ENCODE measurements around the gene PIP5KL1.

The PIP5KL1 gene

DNA sequence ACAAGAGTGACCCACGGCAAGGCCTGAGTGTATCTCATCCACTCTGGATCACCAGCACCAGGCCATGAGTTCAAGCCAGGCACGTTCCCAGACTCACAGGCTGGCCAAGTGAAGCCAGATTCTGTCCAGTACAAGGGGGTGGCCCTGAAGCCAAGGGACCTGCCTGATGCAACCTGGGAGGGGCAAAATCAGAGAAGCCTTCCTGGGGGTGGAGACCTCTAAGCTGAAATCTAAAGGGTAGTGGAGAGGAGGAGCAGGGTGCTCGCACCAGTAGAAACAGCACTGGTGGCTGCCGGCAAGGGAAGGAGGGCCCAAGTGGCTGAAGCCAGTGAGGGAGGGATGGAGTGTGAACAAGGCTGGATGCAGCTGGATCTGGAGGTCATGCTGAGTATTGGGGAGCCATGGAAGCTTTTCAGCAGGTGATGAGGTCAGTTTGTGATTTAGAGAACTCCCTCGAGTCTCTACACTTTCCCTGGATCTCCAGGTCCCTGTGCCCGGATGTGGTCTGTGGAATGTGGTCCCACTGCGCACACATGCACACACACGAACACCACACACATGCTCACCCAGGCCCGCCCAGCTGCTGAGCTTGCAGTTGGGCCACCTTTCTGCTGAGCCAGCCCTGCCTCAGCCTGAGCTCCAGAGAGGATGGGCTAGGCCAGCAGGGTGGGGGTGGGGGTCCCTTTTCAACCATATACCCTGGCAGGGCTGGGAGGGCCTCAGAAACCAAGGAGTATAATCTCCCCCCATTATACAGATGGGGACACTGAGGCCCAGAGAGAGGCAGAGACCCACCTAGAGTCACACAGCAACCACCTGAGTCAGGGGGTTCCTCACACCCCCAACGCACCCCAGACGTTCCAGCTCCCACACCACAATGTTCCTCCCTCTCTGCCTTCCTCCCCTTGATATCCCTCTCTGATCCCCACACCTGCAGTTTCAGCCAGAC, 1.6 kb downstream of the PIP5KL1 start:
- no peak for DNase-seq

DNA sequence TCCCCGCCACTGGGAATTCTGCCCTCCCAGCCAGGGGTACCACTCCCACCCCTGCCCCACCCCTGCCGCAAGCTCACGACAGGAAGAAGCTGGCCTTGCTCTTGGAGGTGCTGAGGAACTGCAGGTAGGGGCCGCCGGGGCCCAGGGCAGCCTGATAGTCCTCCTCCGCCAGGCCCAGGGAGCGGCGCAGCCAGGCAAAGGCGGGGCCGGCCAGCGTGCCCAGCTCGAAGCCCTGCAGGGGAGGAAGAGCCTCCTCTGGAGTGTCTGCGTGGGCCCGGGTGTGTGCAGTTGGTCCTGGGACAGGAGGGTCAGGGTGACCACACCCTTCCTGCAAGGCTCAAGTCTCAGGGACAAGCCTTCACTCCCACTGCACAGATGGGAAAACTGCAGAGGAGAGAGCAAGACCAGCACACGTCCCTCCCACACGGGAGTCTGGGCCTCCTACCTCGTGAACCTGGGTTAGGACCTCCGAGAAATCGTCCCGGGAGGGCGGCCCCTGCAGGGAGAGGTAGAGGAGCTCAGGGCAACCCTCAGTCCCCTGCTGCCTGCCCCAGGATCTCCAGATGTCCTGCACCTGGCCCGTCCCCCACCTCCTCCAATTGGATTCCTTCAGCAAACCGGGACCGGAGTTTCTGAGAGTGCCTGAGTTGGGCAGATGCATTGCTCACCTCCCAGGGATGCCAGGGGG, 2.4 kb downstream of the PIP5KL1 start:
- no peak for DNase-seq

DNA sequence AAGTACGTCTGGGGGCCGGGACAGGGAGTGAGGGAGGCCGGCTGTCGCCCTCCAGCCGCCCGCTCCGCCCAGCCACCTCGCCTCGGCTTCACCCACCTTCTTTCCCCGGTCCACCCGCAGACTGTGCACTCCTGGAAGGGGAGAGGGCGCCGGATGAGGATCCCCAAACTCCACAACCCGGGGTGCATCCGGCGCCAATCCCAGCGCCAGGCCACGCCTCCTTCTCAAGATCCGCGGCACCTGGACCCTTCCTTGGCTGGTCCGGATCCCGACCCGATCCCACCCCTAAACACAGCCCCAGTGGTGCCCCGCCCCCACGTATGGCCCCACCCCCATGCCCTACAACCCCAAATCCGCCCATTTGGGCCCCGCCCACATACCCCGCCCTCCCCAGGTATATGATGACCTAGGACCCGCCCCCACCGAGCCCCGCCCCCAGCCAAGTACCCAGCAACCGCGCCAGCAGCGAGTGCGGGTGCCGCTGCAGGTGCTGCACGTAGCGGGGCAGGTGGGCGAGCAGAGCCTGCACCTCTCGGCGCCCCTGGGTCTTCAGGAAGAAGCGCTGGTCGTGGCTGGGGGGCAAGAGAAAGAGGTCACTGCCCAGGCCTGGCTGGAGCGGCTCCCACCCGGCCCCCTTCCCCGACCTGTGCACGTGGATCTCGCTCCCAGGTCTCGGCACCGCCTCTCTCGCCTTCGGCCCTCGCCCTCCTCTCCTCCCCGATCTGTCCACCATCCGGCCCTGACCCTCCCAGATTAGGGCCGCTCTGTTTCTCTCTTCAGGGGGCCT, 3.2 kb downstream of the PIP5KL1 start:
- peak; percentile 82 for DNase-seq

DNA sequence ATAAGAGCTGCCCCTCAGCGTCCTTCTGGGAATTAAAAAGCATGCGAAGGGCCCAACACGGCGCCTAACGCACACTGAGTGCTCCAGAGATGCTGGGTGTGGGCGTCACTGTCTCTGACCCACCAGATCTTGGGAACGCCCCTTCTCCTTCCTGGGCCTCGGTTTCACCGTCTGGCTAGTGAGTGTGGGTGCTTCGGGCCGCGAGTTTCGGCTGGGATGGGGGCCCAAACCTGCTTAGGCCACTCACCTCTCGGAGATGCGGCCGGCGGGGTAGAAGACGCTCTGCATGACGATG, 3.7 kb downstream of the PIP5KL1 start:
- DNase-seq, result no peak

DNA sequence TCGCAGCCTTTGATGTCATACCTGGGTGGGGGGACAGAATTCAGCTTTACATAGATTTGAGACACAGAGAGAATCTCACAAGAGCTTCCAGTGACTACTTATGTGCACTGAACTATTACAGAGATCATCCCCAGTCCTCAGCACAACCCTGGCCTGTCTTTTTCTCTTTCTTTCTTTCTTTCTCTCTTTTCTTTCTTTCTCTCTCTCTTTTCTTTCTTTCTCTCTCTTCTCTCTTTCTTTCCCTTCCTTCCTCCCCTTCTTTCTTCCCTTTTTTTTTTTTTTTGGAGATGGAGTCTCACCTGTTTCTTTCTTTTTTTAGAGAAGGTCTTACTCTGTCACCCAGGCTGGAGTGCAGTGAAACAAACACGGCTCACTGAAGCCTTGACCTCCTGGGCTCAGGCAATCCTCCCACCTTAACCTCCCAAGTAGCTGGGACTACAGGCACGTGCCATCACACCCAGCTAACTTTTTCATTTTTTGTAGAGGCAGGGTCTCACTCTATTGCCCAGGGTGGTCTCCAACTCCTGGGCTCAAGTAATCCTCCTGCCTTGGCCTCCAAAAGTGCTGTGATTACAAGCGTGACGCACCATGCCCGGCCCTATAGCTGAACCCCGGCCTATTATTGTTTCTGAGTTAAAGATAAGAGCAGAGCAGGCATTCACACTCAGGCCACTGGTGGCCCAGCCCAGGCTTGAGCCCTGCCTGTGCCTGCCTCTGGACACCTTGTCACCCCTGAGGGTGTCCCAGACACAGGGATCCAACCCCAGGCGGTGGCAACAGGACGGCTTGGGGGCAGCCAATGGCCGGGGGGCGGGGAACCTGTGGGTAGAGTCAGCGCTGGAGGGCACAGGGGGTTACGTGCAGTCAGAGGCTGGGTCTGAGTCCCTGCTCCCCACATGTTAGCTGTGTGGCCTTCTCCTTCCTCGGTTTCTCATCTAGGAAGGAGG, 4.3 kb downstream of the PIP5KL1 start:
- DNase-seq, result no peak

DNA sequence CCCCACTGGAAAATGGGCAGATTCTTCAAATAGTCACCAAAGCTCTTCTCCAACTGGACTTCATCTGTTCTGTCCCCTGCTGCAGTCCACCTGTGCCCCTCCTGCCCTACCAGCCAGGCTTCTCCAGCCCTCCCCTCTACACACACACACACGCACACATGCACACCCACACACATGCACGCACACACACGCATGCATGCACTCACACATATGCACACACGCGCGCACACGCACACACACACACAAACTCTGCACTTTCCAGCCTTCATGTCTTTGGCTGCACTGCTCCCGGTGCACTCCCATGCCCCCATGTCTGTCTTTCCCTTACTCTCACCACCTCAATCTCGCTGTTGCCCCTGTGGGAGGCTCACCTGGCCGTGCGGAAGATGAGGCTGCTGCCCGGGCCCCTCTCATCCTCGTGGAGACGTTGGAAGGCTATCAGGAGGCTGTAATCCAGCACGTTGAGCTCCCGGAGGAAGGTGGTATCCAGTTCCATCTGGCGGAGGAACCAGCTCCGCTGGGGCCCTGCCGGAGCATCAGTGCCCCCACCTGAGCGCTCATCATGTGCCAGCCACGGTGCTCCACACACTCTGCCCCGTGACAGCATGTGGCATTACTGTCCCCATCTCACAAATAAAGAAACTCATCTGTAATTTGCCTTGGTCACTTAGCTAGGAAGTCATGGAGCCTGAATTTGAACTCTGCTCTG, 5.7 kb downstream of the PIP5KL1 start:
- no peak for DNase-seq

DNA sequence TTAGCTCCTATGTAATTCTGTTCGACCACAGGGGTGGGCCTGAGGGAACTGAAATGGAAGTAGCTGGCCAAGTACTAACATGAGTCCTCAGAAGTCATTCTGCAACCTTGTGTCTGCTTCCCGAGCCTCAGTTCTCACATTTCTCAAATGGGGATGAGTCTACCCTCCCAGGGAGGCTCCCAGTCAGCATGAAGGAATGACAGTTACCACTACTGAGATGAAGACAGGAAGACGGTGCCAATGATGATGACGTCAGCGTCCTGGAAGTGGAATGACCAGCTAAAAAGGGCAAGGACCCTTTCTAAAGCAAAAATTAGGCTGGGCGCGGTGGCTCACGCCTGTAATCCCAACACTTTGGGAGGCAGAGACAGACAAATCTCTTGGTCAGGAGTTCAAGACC, 6.8 kb downstream of the PIP5KL1 start:
- no peak for DNase-seq

DNA sequence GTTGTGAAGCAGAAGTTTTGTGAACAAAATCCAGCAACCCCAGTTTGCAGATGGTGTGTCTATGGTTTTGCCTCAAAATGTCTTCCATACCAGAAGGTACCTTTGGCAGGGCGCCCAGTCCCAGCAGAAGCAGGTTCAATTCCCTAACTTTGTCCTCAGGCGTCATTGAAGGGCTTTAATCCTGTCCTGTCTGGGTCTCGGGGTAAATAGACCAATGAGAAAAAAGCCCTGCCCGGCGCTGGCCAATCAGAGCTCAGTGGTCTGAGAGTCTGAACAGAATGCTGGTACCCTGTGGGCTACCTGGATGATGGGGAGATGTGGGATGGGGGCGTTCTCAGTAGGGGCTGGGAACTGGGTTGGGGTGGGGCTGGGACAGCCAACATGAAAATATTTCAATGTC, 7.5 kb downstream of the PIP5KL1 start:
- DNase-seq, result no peak

DNA sequence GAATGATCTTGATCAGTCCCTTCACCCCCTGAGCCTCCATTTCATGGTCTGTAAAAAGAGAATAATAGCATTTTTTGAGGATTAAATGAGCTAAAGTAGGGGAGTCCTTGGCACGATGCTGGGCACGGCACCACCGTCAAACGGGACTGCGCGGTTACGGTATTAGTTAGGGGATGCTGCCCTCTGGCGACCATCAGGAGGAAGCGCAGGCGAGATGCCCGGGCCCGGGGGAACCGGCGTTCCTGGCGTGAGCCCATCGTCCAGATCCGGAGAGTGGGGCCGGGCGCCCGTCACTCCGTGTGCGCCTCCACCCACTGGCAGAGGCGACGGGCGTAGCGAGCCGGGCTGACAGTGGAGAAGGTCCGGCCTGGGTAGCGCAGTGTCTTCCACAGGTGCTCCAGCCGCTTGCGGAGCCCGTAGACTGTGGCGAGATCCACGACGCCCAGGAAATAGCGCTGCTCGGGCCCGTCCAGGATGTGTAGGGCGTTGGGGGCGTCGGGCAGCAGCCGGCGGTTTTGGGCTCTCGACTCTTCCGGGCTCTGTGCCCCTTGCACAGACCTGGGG, 8.9 kb downstream of the PIP5KL1 start:
- peak; percentile 76 to 82 for DNase-seq

DNA sequence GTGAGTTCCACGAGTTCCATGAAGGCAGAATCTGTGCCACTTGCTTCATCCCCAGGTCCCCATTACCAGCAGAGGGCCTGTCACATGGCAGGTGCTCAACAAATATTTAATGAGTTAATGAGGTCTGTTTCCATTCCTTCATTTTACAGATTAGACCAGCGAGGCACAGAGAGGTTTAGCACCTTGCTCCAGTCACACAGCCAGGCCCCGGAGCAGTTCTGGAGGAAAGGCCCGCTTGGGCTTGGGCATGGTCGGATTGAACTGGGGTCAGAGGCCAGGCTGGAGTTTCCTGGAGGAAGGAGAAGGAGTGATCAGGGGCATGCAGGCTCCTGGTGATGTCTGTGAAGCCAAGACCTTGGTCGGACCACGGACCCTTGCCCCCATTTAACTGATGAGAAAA, 9.8 kb downstream of the PIP5KL1 start:
- no peak for DNase-seq

DNA sequence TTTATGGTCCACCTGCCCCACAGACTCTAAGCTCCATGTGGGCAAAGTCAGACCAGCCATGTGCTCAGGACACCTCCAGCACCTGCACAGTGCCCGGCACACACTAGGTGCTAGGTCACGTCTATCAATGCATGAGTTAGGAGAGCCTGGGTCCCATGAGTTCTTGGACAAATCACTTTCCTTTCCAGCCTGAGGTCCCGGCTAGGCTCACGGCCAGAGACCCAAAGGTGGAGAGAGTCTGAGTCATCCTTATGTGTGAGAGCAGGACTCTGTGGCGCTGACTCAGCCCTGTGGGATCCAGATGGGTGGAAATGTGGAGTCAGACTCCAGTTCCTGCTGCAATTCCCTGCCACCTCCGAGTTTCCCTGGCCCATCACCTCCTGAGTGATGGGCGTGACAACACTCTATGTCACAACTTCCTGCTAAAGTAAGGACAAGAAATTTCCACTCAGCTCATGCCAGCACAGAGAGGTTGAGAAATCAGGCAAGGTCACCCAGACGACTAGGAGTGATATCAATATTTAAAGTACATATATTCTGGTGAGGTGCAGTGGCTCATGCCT, 11.2 kb downstream of the PIP5KL1 start:
- DNase-seq, result peak in 1 of 2 donors; percentile 82

DNA sequence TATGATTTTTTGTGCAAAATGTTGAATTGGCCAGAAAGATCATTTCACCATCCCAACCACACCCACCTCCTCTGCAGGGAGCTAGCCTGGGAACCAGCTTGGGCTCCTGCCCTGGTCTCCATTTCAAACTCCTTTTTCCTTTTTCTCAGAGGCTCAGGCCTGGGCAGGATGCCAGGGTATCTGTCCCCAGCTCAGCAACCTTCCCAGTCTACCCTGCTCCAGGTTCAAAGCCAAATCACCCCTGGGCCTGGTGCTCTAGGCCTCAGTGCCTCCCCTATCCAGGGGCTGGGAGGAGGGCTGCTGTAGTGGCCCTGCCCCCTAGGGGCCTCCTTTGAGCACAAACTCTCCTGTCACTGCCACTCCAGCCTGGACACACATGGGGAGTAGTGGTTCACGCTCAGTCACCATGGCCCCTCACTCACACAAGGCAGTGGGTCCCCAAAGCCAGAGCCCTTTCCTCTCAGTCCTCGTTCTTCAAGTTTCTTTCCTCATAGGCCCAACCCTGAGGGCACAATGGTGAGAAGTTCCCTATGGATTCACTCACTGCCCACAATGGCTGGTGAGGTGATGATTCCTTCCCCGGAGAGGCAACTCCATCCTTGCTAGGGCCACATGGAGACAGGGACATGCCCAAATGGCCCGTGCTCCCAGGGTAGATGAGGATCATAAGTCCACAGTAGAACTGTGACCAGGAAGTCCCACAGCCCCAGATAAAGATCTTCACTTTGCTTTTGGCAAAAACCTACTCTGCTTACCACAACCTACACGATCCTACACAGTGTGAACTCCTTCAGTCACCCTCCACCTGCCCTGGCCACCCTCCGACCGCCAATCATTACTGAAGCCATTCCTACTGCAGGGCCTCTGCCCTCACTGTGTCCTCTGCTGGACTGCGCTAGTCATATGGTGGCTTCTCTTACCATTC, 12.1 kb downstream of the PIP5KL1 start:
- DNase-seq, result peak in 1 of 2 donors; percentile 15

DNA sequence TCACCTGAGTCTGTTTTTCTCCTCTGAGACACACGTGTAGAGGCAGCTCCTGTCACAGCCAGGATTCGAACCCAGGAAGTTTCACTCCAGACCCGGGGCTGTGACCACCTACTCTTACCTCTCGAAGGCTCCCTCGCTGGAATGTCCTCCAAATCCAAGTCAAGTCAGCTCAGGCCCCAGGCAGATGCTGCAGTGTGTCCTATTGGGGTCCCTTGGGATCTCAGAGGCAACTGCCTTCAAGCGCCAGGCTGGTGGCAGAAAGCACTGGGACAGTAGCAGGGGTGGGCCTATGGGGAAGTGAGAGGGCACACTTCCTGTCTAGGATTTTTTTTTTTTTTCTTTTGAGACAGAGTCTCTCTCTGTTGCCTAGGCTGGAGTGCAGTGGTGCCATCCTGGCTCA, 13.0 kb downstream of the PIP5KL1 start:
- DNase-seq, result peak in 1 of 2 donors; percentile 81

DNA sequence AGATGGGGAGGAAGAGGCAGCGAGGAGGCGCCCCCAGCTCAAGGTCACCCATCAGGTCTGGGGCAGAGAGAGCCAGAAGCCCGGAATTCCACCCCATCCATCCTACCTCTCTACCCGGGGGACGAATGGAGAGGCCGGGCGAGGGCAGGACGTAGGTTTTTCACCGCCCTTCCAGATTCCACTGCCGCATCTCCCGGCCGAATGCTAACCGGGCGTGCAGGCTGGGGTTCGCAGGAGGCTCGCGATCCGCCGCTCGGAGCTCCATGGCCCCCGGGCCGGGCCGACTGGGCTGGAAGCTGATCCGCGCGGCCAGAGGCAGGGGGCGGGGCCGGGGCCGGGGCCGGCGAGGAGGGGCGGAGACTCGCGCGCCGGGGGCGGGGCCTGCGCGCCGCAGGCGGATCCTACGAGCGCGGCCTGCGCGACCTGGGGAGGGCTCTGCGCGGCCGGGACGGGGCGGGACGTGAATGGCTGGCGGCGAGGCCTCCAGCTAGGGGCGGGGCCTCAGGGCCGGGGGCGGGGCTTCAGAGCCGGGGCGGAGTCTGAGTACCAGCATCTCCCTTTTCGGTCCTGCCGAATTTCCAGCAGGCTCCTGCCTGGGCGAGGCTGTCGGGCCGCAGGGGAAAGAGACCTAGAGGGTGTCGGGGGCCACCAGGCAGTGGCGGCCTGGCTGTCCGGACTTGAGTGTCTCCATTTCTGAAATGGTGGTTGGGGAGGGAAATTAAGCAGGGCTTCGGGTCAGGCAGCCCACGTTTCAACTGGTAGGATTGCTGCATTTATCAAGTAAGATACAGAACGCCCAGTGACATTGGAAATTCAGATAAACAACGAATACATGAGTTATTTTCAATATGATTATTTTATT, 13.6 kb downstream of the PIP5KL1 start, which contains the start of gene ST6GALNAC4:
TSS of gene ST6GALNAC4 (minus strand) at position 322 of the 862 bp plus-strand sequence. CDS start 622 bp downstream, outside the sequence.
- DNase-seq, result peak; percentile 95

DNA sequence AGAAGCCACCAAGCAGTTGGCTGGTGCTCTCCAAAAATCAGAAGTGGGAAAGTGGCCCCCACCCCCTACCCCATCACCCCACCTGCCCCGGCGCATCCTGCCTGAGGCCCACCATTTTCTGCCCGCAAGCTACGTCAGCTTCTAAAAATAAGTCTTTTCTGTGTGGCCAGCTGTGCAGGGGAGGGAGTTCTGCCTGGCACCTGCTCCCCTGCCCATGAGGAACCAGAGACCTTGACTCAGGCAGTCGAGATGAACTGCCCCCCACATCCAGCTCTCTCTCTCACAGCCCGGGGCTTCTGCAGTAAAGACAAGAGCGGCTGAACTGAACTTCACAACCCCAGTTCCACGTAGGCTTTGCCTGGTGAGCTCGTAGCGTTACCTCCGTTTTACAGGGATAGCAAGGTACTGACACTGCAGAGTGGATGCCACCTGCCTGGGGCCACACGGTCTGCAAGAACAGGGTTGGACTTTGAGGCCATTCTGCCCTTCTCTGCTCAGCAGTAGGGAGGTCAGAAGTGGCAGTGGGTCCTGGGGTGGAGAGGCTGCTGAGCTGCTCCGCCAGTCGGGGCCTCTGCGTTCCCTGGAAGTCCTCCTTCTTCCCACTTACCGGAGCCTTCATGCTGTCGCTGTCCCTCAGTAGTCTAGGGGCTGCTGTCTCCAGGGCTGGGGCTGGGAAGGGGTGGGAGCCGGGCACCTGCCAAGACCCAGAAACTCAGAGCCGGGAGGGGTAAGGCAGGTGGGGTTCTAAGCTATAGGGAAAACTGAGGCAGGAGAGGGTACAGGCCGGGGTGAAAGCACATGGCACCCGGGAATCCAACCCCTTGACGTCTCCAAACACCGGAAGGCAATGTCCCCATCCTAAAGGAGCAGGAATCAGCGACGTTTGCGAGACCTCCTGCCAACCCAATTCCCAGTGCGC, 14.5 kb downstream of the PIP5KL1 start:
- peak; percentile 56 to 84 for DNase-seq

DNA sequence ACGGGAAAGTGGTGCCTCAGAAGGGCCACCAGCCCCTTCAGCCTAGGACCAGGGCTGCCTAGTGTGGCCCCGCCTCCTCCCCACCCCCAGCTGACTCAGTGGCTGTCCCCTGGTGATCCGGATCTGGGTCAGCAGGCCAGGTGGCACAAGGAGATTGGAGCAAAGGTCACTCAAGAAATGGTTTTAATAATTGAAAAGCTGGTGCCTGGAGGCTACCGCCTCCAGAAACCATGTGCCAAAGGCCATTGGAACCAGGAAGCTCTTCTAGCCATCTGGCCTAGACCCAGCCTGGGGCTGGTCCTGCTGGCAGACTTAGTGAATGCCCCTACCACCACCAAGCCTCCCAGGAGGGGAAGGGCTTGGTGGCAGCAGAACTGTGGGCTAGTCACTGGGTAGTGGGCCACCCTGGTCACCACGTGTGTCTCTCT, 15.2 kb downstream of the PIP5KL1 start:
- no peak for DNase-seq

DNA sequence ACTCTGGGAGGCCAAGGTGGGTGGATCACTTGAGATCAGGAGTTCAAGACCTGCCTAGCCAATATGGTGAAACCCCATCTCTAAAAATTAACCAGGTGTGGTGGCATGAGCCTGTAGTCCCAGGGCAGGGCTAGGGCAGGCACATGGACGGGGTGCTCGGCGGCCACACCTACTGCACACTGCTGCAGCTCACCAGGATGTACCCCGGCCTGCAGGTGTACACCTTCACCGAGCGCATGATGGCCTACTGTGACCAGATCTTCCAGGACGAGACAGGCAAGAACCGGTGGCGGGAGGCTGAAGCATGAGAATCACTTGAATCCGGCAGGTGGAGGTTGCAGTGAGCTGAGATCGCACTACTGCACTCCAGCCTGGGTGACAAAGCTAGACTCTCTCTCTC, 16.9 kb downstream of the PIP5KL1 start:
- no peak for DNase-seq
